ENCODE measurements around the gene ITIH3.

The ITIH3 gene

GRCh38 chr3:52838561-52839267 is 44.1 kb downstream of the ITIH3 start:
- no peak overlapping the region for H3K4me3 ChIP-seq (ENCODE audit: low read depth, low read length)
- TF ChIP-seq CTCF (IDR thresholded peaks at IDR 0.05; ENCODE audit: low read depth, low read length, missing control alignments), result no peak
- in situ Hi-C loops (cut with HindIII; ENCODE audit: low sequenced_read_pairs), result loop anchor here (5.0 kb wide), 2 partner anchors 56 to 59 kb away; partner anchors contain the start of gene STIMATE
- no peak for DNase-seq (ENCODE audit: low read depth)

- in situ Hi-C loops (cut with HindIII; ENCODE audit: low sequenced_read_pairs), result loop anchor here (5.0 kb wide), 2 partner anchors 57 to 58 kb away; partner anchors contain the start of gene STIMATE
- no peak overlapping the region for H3K4me3 ChIP-seq (ENCODE audit: low read depth, low read length)
- no peak for TF ChIP-seq CTCF (IDR thresholded peaks at IDR 0.05; ENCODE audit: low read depth, low read length, missing control alignments)
- no peak for DNase-seq (ENCODE audit: low read depth)
Observed at GRCh38 chr3:52839268-52839575, 44.6 kb downstream of the ITIH3 start.

- TF ChIP-seq CTCF (IDR thresholded peaks at IDR 0.05; ENCODE audit: low read depth, low read length, missing control alignments), result no peak
- in situ Hi-C loops (cut with HindIII; ENCODE audit: low sequenced_read_pairs), result loop anchor here (5.0 kb wide), 2 partner anchors 57 to 58 kb away; partner anchors contain the start of gene STIMATE
- H3K4me3 ChIP-seq (ENCODE audit: low read depth, low read length), result no peak overlapping the region
- DNase-seq (ENCODE audit: low read depth), result no peak
Observed at GRCh38 chr3:52839892-52840545, 45.4 kb downstream of the ITIH3 start.

GRCh38 chr3:52841211-52841980 is 46.8 kb downstream of the ITIH3 start:
- no peak for DNase-seq (ENCODE audit: low read depth)
- TF ChIP-seq CTCF (IDR thresholded peaks at IDR 0.05; ENCODE audit: low read depth, low read length, missing control alignments), result no peak
- H3K4me3 ChIP-seq (ENCODE audit: low read depth, low read length), result no peak overlapping the region
- in situ Hi-C loops (cut with HindIII; ENCODE audit: low sequenced_read_pairs), result no loop called here

- H3K4me3 ChIP-seq (ENCODE audit: low read depth, low read length), result no peak overlapping the region
- no peak for TF ChIP-seq CTCF (IDR thresholded peaks at IDR 0.05; ENCODE audit: low read depth, low read length, missing control alignments)
- in situ Hi-C loops (cut with HindIII; ENCODE audit: low sequenced_read_pairs), result no loop called here
- no peak for DNase-seq (ENCODE audit: low read depth)
Observed at GRCh38 chr3:52841981-52842340, 47.4 kb downstream of the ITIH3 start.

- in situ Hi-C loops (cut with HindIII; ENCODE audit: low sequenced_read_pairs), result no loop called here
- no peak for TF ChIP-seq CTCF (IDR thresholded peaks at IDR 0.05; ENCODE audit: low read depth, low read length, missing control alignments)
Observed at GRCh38 chr3:52842424-52842823, 47.8 kb downstream of the ITIH3 start.

More at GRCh38 chr3:52842424-52842823, 47.8 kb downstream of the ITIH3 start:
- H3K4me3 ChIP-seq (ENCODE audit: low read depth, low read length), result no peak overlapping the region
- no peak for DNase-seq (ENCODE audit: low read depth)
